A549 (cell line): ENCODE data around the gene SMC5. TPM values are rescaled to one million over a fixed set of nuclear protein-coding genes. Genes with fewer than 3 reads are reported as not detected.
A peak's percentile ranks its signal among the peaks of the same experiment; 100 is the strongest.

Source experiments
- ATAC-seq, 2 experiments: fragments of 200-7000 bp in 1 of 2; fragments of >200 bp in 1 of 2; cut with Nextera tagmentation in 1 of 2; cut with Tn5 transposase in 1 of 2; 3 replicates each; pipeline versions ENCODE4 v1.8.0 to v1.9.1; 2018 to 2020; ENCODE audit warnings: mild to moderate bottlenecking in 1 of 2, moderate library complexity in 1 of 2
- CTCF ChIA-PET: fragments of 300-600 bp; sonication (Branson Sonifier 250); formaldehyde crosslinking; extraction: SDS; loops from one replicate; lab custom pipeline; 2021; ENCODE audit warnings: antibody characterized with exemption, inconsistent platforms; lab: Yijun Ruan, JAX
- POLR2A ChIA-PET: fragments of 350-600 bp; formaldehyde crosslinking; extraction: SDS; loops from one replicate; lab custom pipeline; 2021; ENCODE audit warnings: antibody characterized with exemption, inconsistent platforms; lab: Yijun Ruan, JAX
- DNase-seq, 2 experiments: peaks; one replicate each; pipeline versions ENCODE4 v3.0.0 to v3.0.0-alpha.2; 2011 to 2016; ENCODE audit warnings: low read depth in 1 of 2, low spot score in 1 of 2
- FAIRE-seq: peaks from 2 replicates; lab custom pipeline; 2011; peaks lifted over from hg19 to GRCh38; lab: Jason Lieb, UNC
- H3K27ac ChIP-seq, 2 experiments: fragments of >200 bp; sonication (Bioruptor Twin); formaldehyde crosslinking; 3 replicates each; pipeline ENCODE4 v1.5.1; 2016 to 2017
- H3K4me1 ChIP-seq: fragments of >200 bp; sonication (Bioruptor Twin); formaldehyde crosslinking; 3 replicates; pipeline ENCODE4 v1.6.1; 2016
- H3K4me2 ChIP-seq: fragments of >200 bp; sonication (Bioruptor Twin); formaldehyde crosslinking; 3 replicates; pipeline ENCODE4 v1.6.1; 2016
- H3K4me3 ChIP-seq: fragments of >200 bp; sonication (Bioruptor Twin); formaldehyde crosslinking; 3 replicates; pipeline ENCODE4 v1.5.1; 2016
- H3K9me3 ChIP-seq: fragments of >200 bp; sonication (Bioruptor Twin); formaldehyde crosslinking; 3 replicates; pipeline ENCODE4 v1.6.1; 2016
- BCL3 ChIP-seq: fragments of >200 bp; sonication (Bioruptor Twin); formaldehyde crosslinking; IDR thresholded peaks from 3 replicates; pipeline ENCODE4 v1.6.1; 2016
- BHLHE40 ChIP-seq: IDR thresholded peaks from 2 replicates; pipeline ENCODE4 v1.6.1; 2012; ENCODE audit warnings: low read depth, low read length, inconsistent platforms
- CEBPB ChIP-seq, 2 experiments: fragments of >200 bp in 1 of 2; sonication (Bioruptor Twin) in 1 of 2; formaldehyde crosslinking in 1 of 2; IDR thresholded peaks; 2 replicates each; pipeline ENCODE4 v1.6.1; 2012 to 2016
- CTCF ChIP-seq: fragments of >200 bp; sonication (Bioruptor Twin); formaldehyde crosslinking; IDR thresholded peaks from 3 replicates; pipeline ENCODE4 v1.5.1; 2016
- EHMT2 ChIP-seq: fragments of 200-600 bp; sonication (generic); IDR thresholded peaks from 2 replicates; pipeline ENCODE4 v1.6.1; 2016; ENCODE audit warnings: antibody characterized with exemption, low read depth, mild to moderate bottlenecking, moderate library complexity
- EP300 ChIP-seq, 2 experiments: fragments of >200 bp; sonication (Bioruptor Twin); formaldehyde crosslinking; IDR thresholded peaks; 2 replicates in 1 of 2; 3 replicates in 1 of 2; pipeline ENCODE4 v1.6.1; 2016 to 2017
- FOXS1 ChIP-seq: fragments of 250-450 bp; sonication (Bioruptor Pico); IDR thresholded peaks from 2 replicates; pipeline ENCODE4 v1.5.0; 2020; ENCODE audit warnings: mild to moderate bottlenecking, moderate library complexity
- GATA3 ChIP-seq: IDR thresholded peaks from 2 replicates; pipeline ENCODE4 v1.6.1; 2012; ENCODE audit warnings: borderline replicate concordance
- HDAC2 ChIP-seq: fragments of 200-600 bp; sonication (generic); IDR thresholded peaks from 2 replicates; pipeline ENCODE4 v1.6.1; 2016
- HES2 ChIP-seq: fragments of >200 bp; sonication (Bioruptor Twin); formaldehyde crosslinking; IDR thresholded peaks from 2 replicates; pipeline ENCODE4 v1.6.1; 2016
- HOXB13 ChIP-seq: fragments of 250-450 bp; sonication (Bioruptor Pico); IDR thresholded peaks from 2 replicates; pipeline ENCODE4 v1.5.0; 2020; ENCODE audit warnings: low read depth, mild to moderate bottlenecking, moderate library complexity
- HOXB5 ChIP-seq: fragments of 250-450 bp; sonication (Bioruptor Pico); IDR thresholded peaks from 2 replicates; pipeline ENCODE4 v1.5.0; 2020; ENCODE audit warnings: mild to moderate bottlenecking, moderate library complexity
- JUNB ChIP-seq: fragments of >200 bp; sonication (Bioruptor Twin); formaldehyde crosslinking; IDR thresholded peaks from 2 replicates; pipeline ENCODE4 v1.6.1; 2016
- KDM1A ChIP-seq: fragments of 200-600 bp; sonication (generic); IDR thresholded peaks from 2 replicates; pipeline ENCODE4 v1.6.1; 2016; ENCODE audit warnings: low read depth, mild to moderate bottlenecking
- MYC ChIP-seq: IDR thresholded peaks from 2 replicates; pipeline ENCODE4 v1.6.1; 2012; ENCODE audit warnings: mild to moderate bottlenecking, inconsistent platforms, low read length, improper control_type of control experiment, borderline replicate concordance
- PHF8 ChIP-seq: fragments of 200-600 bp; sonication (generic); IDR thresholded peaks from 2 replicates; pipeline ENCODE4 v1.6.1; 2016; ENCODE audit warnings: low read depth, mild to moderate bottlenecking, antibody characterized with exemption, moderate library complexity, borderline replicate concordance
- RAD21 ChIP-seq, 2 experiments: fragments of >200 bp in 1 of 2; sonication (Bioruptor Twin) in 1 of 2; formaldehyde crosslinking in 1 of 2; IDR thresholded peaks in 1 of 2; conservative IDR thresholded peaks in 1 of 2; 2 replicates in 1 of 2; 3 replicates in 1 of 2; pipeline ENCODE4 v1.6.1; 2012 to 2018; ENCODE audit warnings: inconsistent platforms in 1 of 2
- REST ChIP-seq: fragments of 200-600 bp; sonication (generic); IDR thresholded peaks from 2 replicates; pipeline ENCODE4 v1.6.1; 2016; ENCODE audit warnings: antibody characterized with exemption, mild to moderate bottlenecking, moderate library complexity
- SMC3 ChIP-seq: fragments of >200 bp; sonication (Bioruptor Twin); formaldehyde crosslinking; IDR thresholded peaks from 3 replicates; pipeline ENCODE4 v1.6.1; 2018; ENCODE audit warnings: inconsistent platforms
- TFCP2L1 ChIP-seq: fragments of 250-450 bp; sonication (Bioruptor Pico); IDR thresholded peaks from 2 replicates; pipeline ENCODE4 v1.5.0; 2021; ENCODE audit warnings: mild to moderate bottlenecking
- USF2 ChIP-seq: fragments of 450-650 bp; IDR thresholded peaks from 2 replicates; pipeline ENCODE4 v1.6.1; 2014; ENCODE audit warnings: antibody characterized with exemption
- ZNF302 ChIP-seq: fragments of 250-450 bp; sonication (Bioruptor Pico); IDR thresholded peaks from 2 replicates; pipeline ENCODE4 v1.9.0; 2021; ENCODE audit warnings: inconsistent platforms, mild to moderate bottlenecking, moderate library complexity
- ZSCAN20 ChIP-seq: fragments of 250-450 bp; sonication (Bioruptor Pico); IDR thresholded peaks from 2 replicates; pipeline ENCODE4 v1.8.0; 2022; ENCODE audit warnings: mild to moderate bottlenecking, moderate library complexity
- WGBS: methylation state at CpG from one replicate; pipeline ENCODE4 v1.1.6; 2017; ENCODE audit errors: missing lambda C conversion rate; 5-methylcytosine and 5-hydroxymethylcytosine counted together
- polyA plus RNA-seq, 4 experiments: library from polyadenylated mRNA; depleted of rRNA in 3 of 4; stranded (reverse); fragments of >200 nt; fragmentation: RNase III in 1 of 4; extraction: RNeasy Plus Mini Kit Qiagen cat#74134 plus additional on column Dnase treatment in 1 of 4; gene quantifications; 2 replicates in 3 of 4; 3 replicates in 1 of 4; pipeline ENCODE4 v1.2.3, GENCODE V29; 2011 to 2017

The SMC5 gene
- polyA plus RNA-seq, 2 of the 4 experiments (the other 2 are of a cell fraction) = 17.4 to 28.0 TPM

GRCh38 chr9:70352356-70352755 is 93.6 kb downstream of the SMC5 start:
- Histone ChIP-seq H3K4me3 (no peak overlapping the region), H3K27ac (no peak overlapping the region), H3K4me2 (no peak overlapping the region), H3K4me1 (peaks cover 4% of the 10 kb centered on the region; the same call in 1 of the 3 replicates), H3K9me3 (no peaks in the 10 kb centered on the region)
- DNase-seq = no peak
- POLR2A ChIA-PET = no interaction called here
- TF ChIP-seq GATA3 (no peak), EP300 (IDR thresholded peaks at IDR 0.05) (no peak), FOXS1 (CRISPR knock-in tag) (no peak)
- FAIRE-seq = peak; percentile 13
- no peak for ATAC-seq
- WGBS = 77% methylated on average over 1 of the region's 1 CpG
- CTCF ChIA-PET = interaction anchor here (1.0 to 2.5 kb wide), 4 partner anchors 12 to 250 kb away, joined by 3 to 13 read pairs (median 6); no protein-coding TSS in a partner anchor

GRCh38 chr9:70352802-70353201 is 94.0 kb downstream of the SMC5 start:
- no peak overlapping the region for H3K27ac ChIP-seq
- DNase-seq (peak in 1 of 2 experiments; percentile 9), ATAC-seq (no peak)
- no peaks in the 10 kb centered on the region for H3K9me3 ChIP-seq
- no peak overlapping the region for H3K4me3 ChIP-seq
- H3K4me1 ChIP-seq = peaks cover 4% of the 10 kb centered on the region; the same call in 1 of the 3 replicates
- TF ChIP-seq SMC3 (peak; percentile 40; the same call in 1 of the 3 replicates), CTCF (peak; percentile 49), RAD21 (conservative IDR thresholded peaks at IDR 0.05 in 1 of 2, IDR thresholded peaks at IDR 0.05 in 1 of 2) (peak; percentile 39 to 60; a peak in 3 of 5 replicates), USF2 (no peak), BHLHE40 (no peak)
- TF ChIP-seq, all 56 proteins: peak for 3
- no peak for FAIRE-seq
- H3K4me2 ChIP-seq = no peak overlapping the region
- CTCF ChIA-PET = interaction anchor here (2.2 to 2.5 kb wide), 2 partner anchors 247 to 250 kb away, joined by 7 to 13 read pairs; no protein-coding TSS in a partner anchor
- POLR2A ChIA-PET = no interaction called here

GRCh38 chr9:70355801-70356200 is 97.0 kb downstream of the SMC5 start:
- Histone ChIP-seq H3K4me1 (no peaks in the 10 kb centered on the region), H3K27ac (no peak overlapping the region), H3K9me3 (no peaks in the 10 kb centered on the region), H3K4me3 (no peak overlapping the region), H3K4me2 (no peak overlapping the region)
- ATAC-seq (no peak), DNase-seq (no peak), FAIRE-seq (no peak)
- TF ChIP-seq REST = no peak
- TF ChIP-seq BCL3 = no peak
- no peak for TF ChIP-seq HDAC2
- no peak for TF ChIP-seq CEBPB (IDR thresholded peaks at IDR 0.05)
- TF ChIP-seq KDM1A = no peak
- no peak for TF ChIP-seq RAD21 (conservative IDR thresholded peaks at IDR 0.05 in 1 of 2, IDR thresholded peaks at IDR 0.05 in 1 of 2)
- TF ChIP-seq HOXB13 = no peak
- TF ChIP-seq PHF8 = no peak
- TF ChIP-seq TFCP2L1 = no peak
- no peak for TF ChIP-seq ZNF302 (CRISPR knock-in tag)
- no peak for TF ChIP-seq HOXB5 (CRISPR knock-in tag)
- TF ChIP-seq HES2 = no peak
- TF ChIP-seq ZSCAN20 = no peak
- no peak for TF ChIP-seq MYC
- TF ChIP-seq JUNB = no peak
- TF ChIP-seq EHMT2 = no peak
- ChIA-PET POLR2A (no interaction called here), CTCF (interaction anchor here (1.0 to 2.5 kb wide), 3 partner anchors 62 to 247 kb away, joined by 3 to 7 read pairs (median 5); no protein-coding TSS in a partner anchor)
- WGBS = 96% methylated on average over 3 of the region's 3 CpGs
